Right lobe of liver (tissue), 6 donors: ENCODE results near the gene ETNK1. TPM values are rescaled to one million over a fixed set of nuclear protein-coding genes. Genes with fewer than 3 reads are reported as not detected.

Experiments
- ATAC-seq, 4 donors: fragments of 200-7000 bp; cut with Tn5 transposase; one replicate each; pipeline ENCODE4 v1.9.1; 2020; ENCODE audit warnings: mild to moderate bottlenecking in 4 of 4, moderate library complexity in 4 of 4
- DNase-seq, 3 donors: peaks; one replicate each; pipeline ENCODE4 v3.0.0-alpha.2; 2020
- H3K27ac ChIP-seq, 3 donors: fragments of 200-600 bp; one replicate each; pipeline ENCODE4 v1.8.0; 2022
- H3K27me3 ChIP-seq, 2 donors: fragments of 200-600 bp; one replicate each; pipeline ENCODE4 v1.8.0; 2022
- H3K36me3 ChIP-seq, 4 donors: fragments of 200-600 bp; sonication (generic) in 1 of 4; one replicate each; pipeline versions ENCODE4 v1.5.1 to v1.8.0; 2017 to 2022; ENCODE audit warnings: control low read depth in 1 of 4
- H3K4me1 ChIP-seq, 4 donors: fragments of 200-600 bp; sonication (generic) in 1 of 4; one replicate each; pipeline versions ENCODE4 v1.5.1 to v1.8.0; 2017 to 2022; ENCODE audit warnings: control low read depth in 1 of 4
- H3K4me3 ChIP-seq, 3 donors: fragments of 200-600 bp; one replicate each; pipeline ENCODE4 v1.8.0; 2022
- H3K9me3 ChIP-seq, 4 donors: fragments of 200-600 bp; sonication (generic) in 1 of 4; one replicate each; pipeline versions ENCODE4 v1.5.1 to v1.8.0; 2017 to 2022; ENCODE audit warnings: control low read depth in 1 of 4
- POLR2A ChIP-seq: fragments of 450-650 bp; IDR thresholded peaks from one replicate; pipeline ENCODE4 v1.6.1; 2017; ENCODE audit warnings: antibody characterized with exemption, mild to moderate bottlenecking
- WGBS: methylation state at CpG from one replicate; pipeline ENCODE4 v1.1.6; 2018; ENCODE audit warnings: low coverage, low lambda C conversion rate; ENCODE audit not compliant: insufficient coverage; ENCODE audit errors: missing lambda C conversion rate; 5-methylcytosine and 5-hydroxymethylcytosine counted together
- intact Hi-C, 2 donors: fragments of 100-400 bp; cut with DNase I; formaldehyde crosslinking; loops; one replicate each; pipeline versions ENCODE4 v1.11.2 to v1.14.1; 2022
- long read RNA-seq: library from polyadenylated mRNA; unstranded; transcript quantifications from one replicate; pipeline ENCODE4 v2.0.0, GENCODE V29; 2019
- total RNA-seq, 6 experiments: library from RNA; depleted of rRNA in 2 of 6; stranded (reverse); fragments of >200 nt in 2 of 6; fragmentation: NEBNext Ultra II Directional in 3 of 6; extraction: Animal tissue kit (Norgen Biotek cat#: 25700) in 3 of 6; gene quantifications; one replicate each; pipeline versions ENCODE4 v1.1.0 to v1.2.4, GENCODE V29; 2016 to 2023
- TF ChIP-seq, protein P1 (sequence below), 4 donors: fragments of 200-600 bp in 3 of 4; fragments of 450-650 bp in 1 of 4; IDR thresholded peaks; one replicate each; pipeline versions ENCODE4 v1.5.1 to v1.8.0; 2016 to 2022; ENCODE audit warnings: antibody characterized with exemption in 4 of 4, mild to moderate bottlenecking in 2 of 4
- donor health status: DM: no; HTN: yes; CAD: no.
- donor health status: DM: no; HTN: no; CAD: no.
- donor health status: DM: no; HTN: no; CAD: no.
- donor health status: DM: no; HTN: yes; CAD: no.
- donor health status: DM: no; HTN: yes; CAD: no.

The ETNK1 gene, protein sequence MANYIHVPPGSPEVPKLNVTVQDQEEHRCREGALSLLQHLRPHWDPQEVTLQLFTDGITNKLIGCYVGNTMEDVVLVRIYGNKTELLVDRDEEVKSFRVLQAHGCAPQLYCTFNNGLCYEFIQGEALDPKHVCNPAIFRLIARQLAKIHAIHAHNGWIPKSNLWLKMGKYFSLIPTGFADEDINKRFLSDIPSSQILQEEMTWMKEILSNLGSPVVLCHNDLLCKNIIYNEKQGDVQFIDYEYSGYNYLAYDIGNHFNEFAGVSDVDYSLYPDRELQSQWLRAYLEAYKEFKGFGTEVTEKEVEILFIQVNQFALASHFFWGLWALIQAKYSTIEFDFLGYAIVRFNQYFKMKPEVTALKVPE
- 10 to 100 TPM; 24.1 to 65.3 (median 34.8) TPM for total RNA-seq
- long read RNA-seq, full-length matches to known transcripts: 1 of 4 reads
- long read RNA-seq, partial matches to known transcripts: 0 of 4 reads
- long read RNA-seq, other reads (novel, unspliced or antisense): 3 of 4 reads

DNA sequence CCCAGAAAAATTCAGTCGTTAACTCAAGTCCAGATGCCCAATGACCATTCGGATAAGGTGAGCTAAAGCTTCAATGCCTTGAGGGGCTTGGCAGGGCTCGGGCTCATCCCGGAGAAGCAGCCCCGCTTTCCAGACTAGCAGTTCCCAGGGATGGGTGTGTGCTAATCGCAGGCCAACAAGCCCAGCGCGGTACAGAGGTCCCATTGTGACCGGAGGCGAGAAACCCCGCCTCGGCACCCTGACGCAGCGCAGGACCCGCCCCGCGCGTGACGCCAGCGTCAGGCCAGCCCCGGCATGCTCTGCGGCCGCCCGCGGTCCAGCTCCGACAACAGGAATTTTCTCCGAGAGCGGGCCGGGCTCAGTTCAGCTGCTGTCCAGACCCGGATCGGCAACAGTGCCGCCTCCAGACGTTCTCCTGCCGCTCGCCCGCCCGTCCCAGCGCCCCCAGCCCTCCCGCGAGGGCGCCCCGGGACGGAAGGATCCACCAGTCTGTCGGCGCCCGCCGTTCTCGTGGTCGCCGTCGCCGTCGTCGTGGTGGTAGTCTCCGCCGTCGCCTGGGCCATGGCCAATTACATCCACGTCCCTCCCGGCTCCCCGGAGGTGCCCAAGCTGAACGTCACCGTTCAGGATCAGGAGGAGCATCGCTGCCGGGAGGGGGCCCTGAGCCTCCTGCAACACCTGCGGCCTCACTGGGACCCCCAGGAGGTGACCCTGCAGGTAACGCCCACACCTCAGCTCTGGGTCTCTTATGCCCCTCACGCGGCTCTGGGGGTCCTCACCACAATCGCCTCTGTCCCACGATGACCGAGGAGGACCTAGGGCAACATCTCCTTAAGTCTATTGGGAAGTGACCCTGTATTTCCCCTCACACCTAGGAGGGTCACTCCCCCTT is at the start of gene ETNK1:
TSS of gene ETNK1 (plus strand) at position 302 of the 892 bp plus-strand sequence. CDS start at position 562, 260 bp downstream.
- intact Hi-C loops: no loop called here
- Histone ChIP-seq H3K4me3 (peak within 1 kb of the TSS; percentile 76 to 85 (median 81)), H3K36me3 (no peaks in the 10 kb centered on the region), H3K27ac (peak within 1 kb of the TSS; percentile 99 to 100 (median 99)), H3K27me3 (no peaks in the 10 kb centered on the region), H3K9me3 (no peaks in the 10 kb centered on the region), H3K4me1 (peaks cover 0 to 22% (median 9%) of the 10 kb centered on the region in 4 donors)
- ATAC-seq (peak; percentile 96 to 100 (median 98)), DNase-seq (peak; percentile 97)
- TF ChIP-seq, protein P1, sequence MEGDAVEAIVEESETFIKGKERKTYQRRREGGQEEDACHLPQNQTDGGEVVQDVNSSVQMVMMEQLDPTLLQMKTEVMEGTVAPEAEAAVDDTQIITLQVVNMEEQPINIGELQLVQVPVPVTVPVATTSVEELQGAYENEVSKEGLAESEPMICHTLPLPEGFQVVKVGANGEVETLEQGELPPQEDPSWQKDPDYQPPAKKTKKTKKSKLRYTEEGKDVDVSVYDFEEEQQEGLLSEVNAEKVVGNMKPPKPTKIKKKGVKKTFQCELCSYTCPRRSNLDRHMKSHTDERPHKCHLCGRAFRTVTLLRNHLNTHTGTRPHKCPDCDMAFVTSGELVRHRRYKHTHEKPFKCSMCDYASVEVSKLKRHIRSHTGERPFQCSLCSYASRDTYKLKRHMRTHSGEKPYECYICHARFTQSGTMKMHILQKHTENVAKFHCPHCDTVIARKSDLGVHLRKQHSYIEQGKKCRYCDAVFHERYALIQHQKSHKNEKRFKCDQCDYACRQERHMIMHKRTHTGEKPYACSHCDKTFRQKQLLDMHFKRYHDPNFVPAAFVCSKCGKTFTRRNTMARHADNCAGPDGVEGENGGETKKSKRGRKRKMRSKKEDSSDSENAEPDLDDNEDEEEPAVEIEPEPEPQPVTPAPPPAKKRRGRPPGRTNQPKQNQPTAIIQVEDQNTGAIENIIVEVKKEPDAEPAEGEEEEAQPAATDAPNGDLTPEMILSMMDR (IDR thresholded peaks at IDR 0.05): no peak
- TF ChIP-seq POLR2A: peak; percentile 96
- no CpG with 5 or more reads among the region's 71 CpGs for WGBS

DNA sequence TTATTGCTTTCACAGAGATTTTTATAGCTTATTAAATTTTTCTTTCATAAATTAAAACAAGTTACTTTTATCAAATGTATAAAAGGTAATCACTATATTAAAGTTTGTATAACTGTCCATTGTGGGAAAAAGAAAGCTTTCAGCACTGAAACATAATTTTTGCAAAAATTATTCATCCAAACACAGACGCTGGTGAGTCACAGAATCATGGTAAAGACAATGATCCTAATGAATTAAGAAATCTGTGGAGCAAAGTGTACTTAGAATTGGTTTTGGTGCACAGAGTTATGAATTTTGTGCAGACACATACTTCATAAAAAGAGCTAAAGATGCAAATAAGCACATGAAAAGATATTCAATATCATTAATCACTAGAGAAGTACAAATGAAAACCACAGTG is 48.9 kb upstream of the ETNK1 start:
- H3K27me3 ChIP-seq: no peaks in the 10 kb centered on the region
- intact Hi-C loops: no loop called here
- 68% methylated on average over 1 of the region's 1 CpG for WGBS
- H3K9me3 ChIP-seq: no peaks in the 10 kb centered on the region
- ATAC-seq (no peak), DNase-seq (no peak)
- no peaks in the 10 kb centered on the region for H3K4me1 ChIP-seq
- H3K4me3 ChIP-seq: no peak overlapping the region
- H3K27ac ChIP-seq: no peak overlapping the region
- no peaks in the 10 kb centered on the region for H3K36me3 ChIP-seq
- TF ChIP-seq, protein P1 (IDR thresholded peaks at IDR 0.05): no peak

DNA sequence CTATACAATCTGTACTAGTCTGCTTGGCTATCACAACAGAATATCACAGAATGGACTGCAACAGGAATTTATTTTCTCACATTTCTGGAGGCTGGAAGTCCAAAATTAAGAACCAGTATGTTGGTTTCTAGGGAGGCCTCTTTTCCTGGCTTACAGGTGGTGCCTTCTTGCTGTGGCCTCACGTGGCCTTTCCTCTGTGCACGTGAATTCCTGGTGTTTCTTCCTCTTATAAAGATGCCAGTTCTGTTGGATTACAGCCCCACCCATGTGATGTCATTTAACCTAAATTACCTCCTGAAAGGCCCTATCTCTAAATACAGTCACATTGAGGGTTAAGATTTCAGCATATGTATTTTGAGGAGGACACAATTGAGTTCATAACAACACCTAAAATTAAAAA is 48.5 kb upstream of the ETNK1 start:
- intact Hi-C loops: no loop called here
- DNase-seq (no peak), ATAC-seq (no peak)
- Histone ChIP-seq H3K4me1 (no peaks in the 10 kb centered on the region), H3K36me3 (no peaks in the 10 kb centered on the region), H3K27ac (no peak overlapping the region), H3K4me3 (no peak overlapping the region), H3K9me3 (no peaks in the 10 kb centered on the region), H3K27me3 (no peaks in the 10 kb centered on the region)
- WGBS: 80% methylated on average over 2 of the region's 2 CpGs
- TF ChIP-seq, protein P1 (IDR thresholded peaks at IDR 0.05): no peak
- no peak for TF ChIP-seq POLR2A

DNA sequence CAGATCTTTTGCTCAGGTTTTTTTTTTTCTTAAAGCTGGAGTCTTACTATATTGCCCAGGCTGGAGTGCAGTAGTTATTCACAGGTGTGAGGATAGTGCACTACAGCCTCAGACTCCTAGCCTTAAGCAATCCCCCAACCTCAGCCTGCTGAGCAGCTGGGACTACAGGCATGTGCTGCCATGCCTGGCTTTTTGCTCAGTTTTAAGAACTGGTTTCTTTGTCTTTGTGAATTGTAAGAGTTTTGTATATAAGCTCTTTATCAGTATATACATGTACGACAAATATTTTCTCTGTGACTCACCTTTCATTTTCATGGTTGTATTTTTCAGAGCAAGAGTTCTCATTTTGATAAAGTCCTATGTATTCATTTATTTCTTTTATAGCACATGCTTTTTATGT is 47.3 kb upstream of the ETNK1 start:
- intact Hi-C loops: no loop called here
- ATAC-seq (no peak), DNase-seq (no peak)
- 46% methylated on average over 1 of the region's 1 CpG for WGBS
- H3K36me3 ChIP-seq: no peaks in the 10 kb centered on the region
- no peaks in the 10 kb centered on the region for H3K27me3 ChIP-seq
- no peak overlapping the region for H3K4me3 ChIP-seq
- H3K27ac ChIP-seq: no peak overlapping the region
- no peak for TF ChIP-seq POLR2A
- TF ChIP-seq, protein P1 (IDR thresholded peaks at IDR 0.05): no peak
- H3K4me1 ChIP-seq: no peaks in the 10 kb centered on the region
- H3K9me3 ChIP-seq: no peaks in the 10 kb centered on the region
